Measurements from ENCODE around the gene CYP46A1.

The CYP46A1 gene

DNA sequence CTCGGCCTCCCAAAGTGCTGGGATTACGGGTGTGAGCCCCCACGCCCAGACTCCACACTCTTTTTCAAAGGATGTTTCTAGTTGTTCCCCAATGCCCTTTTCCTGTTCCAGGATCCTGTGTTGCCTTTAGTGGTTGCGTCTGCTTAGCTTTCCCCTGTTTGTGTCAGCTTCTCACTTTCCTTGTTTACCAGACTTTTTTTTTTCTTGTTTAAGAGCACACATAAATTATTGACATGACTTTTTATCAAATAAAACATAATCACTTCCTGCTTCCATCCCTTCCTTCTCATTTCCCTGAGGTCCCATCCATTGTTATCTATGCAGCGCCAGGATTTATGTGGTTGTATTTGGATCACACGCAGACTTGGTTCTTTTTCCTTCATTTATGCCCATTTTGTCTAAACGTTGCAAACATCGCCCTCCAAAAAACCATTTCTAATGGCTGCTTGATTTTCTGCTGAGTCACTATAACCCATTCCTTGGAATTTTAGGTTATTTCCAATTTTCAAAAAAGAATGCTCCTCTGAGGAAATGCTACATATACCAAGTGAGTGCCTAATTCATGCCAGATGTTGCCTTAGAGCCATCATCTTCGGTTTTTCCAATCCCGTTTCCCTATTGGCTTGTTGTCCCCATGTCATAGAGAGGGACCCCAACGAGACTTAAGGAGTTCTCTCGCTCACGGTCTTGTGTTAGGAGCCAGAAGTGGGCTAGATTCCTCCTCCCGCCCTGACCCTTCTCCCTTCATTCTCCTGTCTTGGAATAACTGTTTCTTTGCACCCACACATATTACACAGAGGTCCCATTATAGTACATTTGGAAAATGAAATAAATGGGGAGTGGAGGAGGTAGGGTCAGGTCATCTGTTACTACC is 13.5 kb upstream of the CYP46A1 start:
- Histone ChIP-seq H3K4me1 (ENCODE audit: control insufficient read depth, insufficient read depth, low read length) (peaks cover 19% of the 10 kb centered on the region), H3K9ac (ENCODE audit: low read depth, low read length) (no peak overlapping the region), H3K4me3 (ENCODE audit: low read depth, low read length) (no peak overlapping the region), H3K9me3 (ENCODE audit: control insufficient read depth, insufficient read depth, low read length) (no peaks in the 10 kb centered on the region), H3K27me3 (ENCODE audit: control insufficient read depth, insufficient read depth, low read length) (no peaks in the 10 kb centered on the region), H3K36me3 (ENCODE audit: control insufficient read depth, insufficient read depth, low read length) (no peaks in the 10 kb centered on the region)

DNA sequence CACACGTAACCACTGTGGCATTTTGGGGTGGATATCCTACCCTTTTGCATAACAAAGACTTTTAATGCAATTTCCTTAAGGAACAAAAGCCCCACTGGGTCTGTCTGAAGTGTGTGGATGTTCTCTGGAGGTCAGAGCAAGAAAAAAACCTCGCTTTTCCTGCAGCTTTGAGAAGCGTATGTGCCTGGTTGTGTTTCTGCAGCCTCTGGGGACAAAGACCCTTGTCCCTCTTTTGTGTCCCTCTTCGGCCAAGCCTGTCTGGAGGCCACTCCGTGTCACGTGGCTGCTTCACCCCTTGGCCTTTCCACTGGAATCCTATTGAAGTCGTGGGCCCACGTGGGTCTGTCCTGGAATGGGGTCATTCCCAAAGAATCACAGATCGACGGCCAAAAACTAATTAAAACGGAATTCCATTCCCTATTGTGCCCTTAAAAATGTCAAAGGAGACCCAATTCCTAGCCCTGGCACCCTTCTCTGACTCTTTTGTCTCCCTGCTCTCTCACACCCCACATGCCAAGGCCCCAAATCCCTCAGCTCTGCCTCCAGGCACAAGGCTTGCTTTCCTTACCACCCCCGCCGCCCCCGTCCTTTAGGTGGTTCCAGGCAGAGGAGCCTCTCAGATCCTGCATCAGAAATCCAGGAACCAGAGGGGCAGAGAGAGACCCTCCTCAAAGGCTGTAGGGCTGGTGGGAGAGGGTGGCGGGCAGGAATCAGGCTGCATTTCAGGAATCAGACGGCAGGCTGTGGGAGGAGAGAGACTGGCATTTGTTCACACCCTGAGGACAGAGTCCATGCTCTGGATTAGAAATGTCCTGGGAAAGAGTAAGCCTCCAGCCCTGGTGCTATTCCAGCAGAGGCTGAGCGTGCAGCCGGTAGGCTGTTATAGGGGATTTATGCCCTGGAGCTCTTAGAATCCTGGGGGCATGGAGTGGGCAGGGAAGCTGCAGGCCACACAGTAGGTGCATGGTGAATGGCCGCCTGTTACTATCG is 12.6 kb upstream of the CYP46A1 start:
- H3K9me3 ChIP-seq (ENCODE audit: control insufficient read depth, insufficient read depth, low read length): no peaks in the 10 kb centered on the region
- no peak overlapping the region for H3K9ac ChIP-seq (ENCODE audit: low read depth, low read length)
- peaks cover 19% of the 10 kb centered on the region for H3K4me1 ChIP-seq (ENCODE audit: control insufficient read depth, insufficient read depth, low read length)
- H3K4me3 ChIP-seq (ENCODE audit: low read depth, low read length): no peak overlapping the region
- H3K36me3 ChIP-seq (ENCODE audit: control insufficient read depth, insufficient read depth, low read length): no peaks in the 10 kb centered on the region
- no peaks in the 10 kb centered on the region for H3K27me3 ChIP-seq (ENCODE audit: control insufficient read depth, insufficient read depth, low read length)

- Histone ChIP-seq H3K4me3 (ENCODE audit: low read depth, low read length) (no peak overlapping the region), H3K36me3 (ENCODE audit: control insufficient read depth, insufficient read depth, low read length) (no peaks in the 10 kb centered on the region), H3K27me3 (ENCODE audit: control insufficient read depth, insufficient read depth, low read length) (no peaks in the 10 kb centered on the region), H3K9me3 (ENCODE audit: control insufficient read depth, insufficient read depth, low read length) (no peaks in the 10 kb centered on the region), H3K4me1 (ENCODE audit: control insufficient read depth, insufficient read depth, low read length) (peaks cover 19% of the 10 kb centered on the region), H3K9ac (ENCODE audit: low read depth, low read length) (no peak overlapping the region)
Measured at GRCh38 chr14:99672506-99673304, 11.4 kb upstream of the CYP46A1 start.

GRCh38 chr14:99673305-99674063 is 10.6 kb upstream of the CYP46A1 start:
- Histone ChIP-seq H3K4me1 (ENCODE audit: control insufficient read depth, insufficient read depth, low read length) (peaks cover 19% of the 10 kb centered on the region), H3K4me3 (ENCODE audit: low read depth, low read length) (no peak overlapping the region), H3K36me3 (ENCODE audit: control insufficient read depth, insufficient read depth, low read length) (no peaks in the 10 kb centered on the region), H3K9me3 (ENCODE audit: control insufficient read depth, insufficient read depth, low read length) (no peaks in the 10 kb centered on the region), H3K27me3 (ENCODE audit: control insufficient read depth, insufficient read depth, low read length) (no peaks in the 10 kb centered on the region), H3K9ac (ENCODE audit: low read depth, low read length) (no peak overlapping the region)

GRCh38 chr14:99674064-99674650 is 9.9 kb upstream of the CYP46A1 start:
- Histone ChIP-seq H3K4me1 (ENCODE audit: control insufficient read depth, insufficient read depth, low read length) (peaks cover 19% of the 10 kb centered on the region), H3K9me3 (ENCODE audit: control insufficient read depth, insufficient read depth, low read length) (no peaks in the 10 kb centered on the region), H3K4me3 (ENCODE audit: low read depth, low read length) (no peak overlapping the region), H3K9ac (ENCODE audit: low read depth, low read length) (no peak overlapping the region), H3K36me3 (ENCODE audit: control insufficient read depth, insufficient read depth, low read length) (no peaks in the 10 kb centered on the region), H3K27me3 (ENCODE audit: control insufficient read depth, insufficient read depth, low read length) (no peaks in the 10 kb centered on the region)

DNA sequence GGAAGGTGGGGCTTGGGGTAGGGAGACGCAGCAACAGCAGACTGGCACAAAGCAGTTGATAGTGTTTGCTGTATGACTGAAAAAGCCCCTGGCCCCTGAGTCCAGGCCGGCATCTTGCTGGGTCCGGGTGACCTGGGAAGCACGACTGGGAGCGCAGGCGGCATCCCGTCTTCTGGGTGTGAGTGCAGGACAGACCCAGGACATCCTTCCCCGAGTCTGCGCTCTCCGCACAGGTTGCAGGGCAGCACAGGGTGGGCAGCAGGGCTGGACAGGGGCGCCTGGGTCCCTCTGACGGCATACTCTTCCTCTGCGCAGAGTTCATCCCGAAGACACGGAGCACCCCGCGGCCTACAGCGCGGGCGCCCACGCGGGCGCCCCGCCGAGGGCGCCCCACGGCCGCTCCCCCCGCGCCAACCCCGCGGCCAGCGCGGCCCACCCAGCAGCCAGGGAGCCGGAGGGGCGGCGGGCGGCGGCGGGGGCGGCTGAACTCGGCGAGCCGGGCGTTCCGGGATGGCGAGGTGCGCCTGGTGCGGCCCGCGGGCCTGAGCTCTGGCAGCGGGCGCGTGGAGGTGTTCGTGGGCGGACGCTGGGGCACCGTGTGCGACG is 9.2 kb upstream of the CYP46A1 start:
- no peaks in the 10 kb centered on the region for H3K36me3 ChIP-seq (ENCODE audit: control insufficient read depth, insufficient read depth, low read length)
- no peaks in the 10 kb centered on the region for H3K27me3 ChIP-seq (ENCODE audit: control insufficient read depth, insufficient read depth, low read length)
- no peak overlapping the region for H3K4me3 ChIP-seq (ENCODE audit: low read depth, low read length)
- H3K9me3 ChIP-seq (ENCODE audit: control insufficient read depth, insufficient read depth, low read length): no peaks in the 10 kb centered on the region
- no peak overlapping the region for H3K9ac ChIP-seq (ENCODE audit: low read depth, low read length)
- peaks cover 19% of the 10 kb centered on the region for H3K4me1 ChIP-seq (ENCODE audit: control insufficient read depth, insufficient read depth, low read length)

DNA sequence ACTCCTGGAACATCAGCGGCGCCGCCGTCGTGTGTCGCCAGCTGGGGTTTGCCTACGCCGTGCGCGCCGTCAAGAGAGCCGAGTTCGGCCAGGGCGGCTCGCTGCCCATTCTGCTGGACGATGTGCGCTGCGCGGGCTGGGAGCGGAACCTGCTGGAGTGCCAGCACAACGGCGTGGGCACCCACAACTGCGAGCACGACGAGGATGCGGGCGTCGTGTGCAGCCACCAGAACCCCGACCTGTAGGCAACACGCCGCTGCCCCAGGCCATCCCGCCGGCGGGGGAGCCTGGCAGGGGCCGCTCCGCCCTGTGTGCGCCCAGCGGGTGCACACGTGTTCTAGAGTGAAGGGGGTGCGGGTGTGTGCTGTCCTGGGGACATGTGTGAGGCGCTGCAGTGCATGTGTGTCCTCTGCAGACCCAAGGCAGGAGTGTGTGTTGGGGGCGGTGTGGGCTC is 8.7 kb upstream of the CYP46A1 start:
- peaks cover 19% of the 10 kb centered on the region for H3K4me1 ChIP-seq (ENCODE audit: control insufficient read depth, insufficient read depth, low read length)
- H3K9ac ChIP-seq (ENCODE audit: low read depth, low read length): no peak overlapping the region
- H3K27me3 ChIP-seq (ENCODE audit: control insufficient read depth, insufficient read depth, low read length): no peaks in the 10 kb centered on the region
- H3K36me3 ChIP-seq (ENCODE audit: control insufficient read depth, insufficient read depth, low read length): no peaks in the 10 kb centered on the region
- no peaks in the 10 kb centered on the region for H3K9me3 ChIP-seq (ENCODE audit: control insufficient read depth, insufficient read depth, low read length)
- H3K4me3 ChIP-seq (ENCODE audit: low read depth, low read length): no peak overlapping the region

- peaks cover 15% of the 10 kb centered on the region for H3K4me1 ChIP-seq (ENCODE audit: control insufficient read depth, insufficient read depth, low read length)
- H3K4me3 ChIP-seq (ENCODE audit: low read depth, low read length): no peak overlapping the region
- no peaks in the 10 kb centered on the region for H3K36me3 ChIP-seq (ENCODE audit: control insufficient read depth, insufficient read depth, low read length)
- H3K27me3 ChIP-seq (ENCODE audit: control insufficient read depth, insufficient read depth, low read length): no peaks in the 10 kb centered on the region
- no peak overlapping the region for H3K9ac ChIP-seq (ENCODE audit: low read depth, low read length)
- H3K9me3 ChIP-seq (ENCODE audit: control insufficient read depth, insufficient read depth, low read length): no peaks in the 10 kb centered on the region
Measured at GRCh38 chr14:99675951-99676350, 8.1 kb upstream of the CYP46A1 start.

DNA sequence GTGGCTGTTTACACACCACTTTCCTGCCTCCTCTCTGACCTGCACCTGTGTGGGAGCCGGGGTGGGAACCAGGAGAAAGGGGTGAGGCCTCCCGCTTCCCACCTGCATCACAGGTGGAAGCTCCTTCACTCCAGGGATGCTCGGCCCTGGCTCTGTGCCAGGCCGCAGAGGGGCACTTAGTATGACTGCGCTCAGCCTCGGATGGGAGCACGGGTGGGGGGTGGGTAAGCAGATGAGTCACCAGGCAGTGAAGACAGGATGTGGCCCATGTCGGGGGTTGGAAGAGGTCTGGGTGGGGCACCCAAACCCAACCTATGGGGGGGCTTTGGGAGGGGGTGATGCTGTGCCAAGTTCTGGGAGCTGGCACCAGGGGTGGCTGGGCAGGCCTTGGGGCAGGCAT is 7.4 kb upstream of the CYP46A1 start:
- Histone ChIP-seq H3K4me3 (ENCODE audit: low read depth, low read length) (no peak overlapping the region), H3K9me3 (ENCODE audit: control insufficient read depth, insufficient read depth, low read length) (no peaks in the 10 kb centered on the region), H3K4me1 (ENCODE audit: control insufficient read depth, insufficient read depth, low read length) (peaks cover 9% of the 10 kb centered on the region), H3K27me3 (ENCODE audit: control insufficient read depth, insufficient read depth, low read length) (no peaks in the 10 kb centered on the region), H3K9ac (ENCODE audit: low read depth, low read length) (no peak overlapping the region), H3K36me3 (ENCODE audit: control insufficient read depth, insufficient read depth, low read length) (no peaks in the 10 kb centered on the region)

Data from iPS-15b (cell line).